ENCODE measurements around the gene GFM2.

GFM2 gene

GRCh38 chr5:74673011-74673790, 93.7 kb downstream of the GFM2 start:
- H3K4me1 ChIP-seq (ENCODE audit: control insufficient read depth, insufficient read depth, low read length, unreplicated experiment) = peaks cover 14% of the 10 kb centered on the region
- no peak overlapping the region for H3K27ac ChIP-seq (ENCODE audit: low read depth, low read length)
- no peaks in the 10 kb centered on the region for H3K36me3 ChIP-seq (ENCODE audit: insufficient read depth, low read length)
- peak overlapping the region; percentile 48 for H3K4me3 ChIP-seq (ENCODE audit: low read depth, low read length)
- no peaks in the 10 kb centered on the region for H3K79me2 ChIP-seq (ENCODE audit: control insufficient read depth, insufficient read depth, low read length, unreplicated experiment)
- H2AFZ ChIP-seq (ENCODE audit: low read length, unreplicated experiment) = peak overlapping the region; percentile 63
- no peaks in the 10 kb centered on the region for H3K27me3 ChIP-seq (ENCODE audit: insufficient read depth, low read length)

- Histone ChIP-seq H3K27ac (ENCODE audit: low read depth, low read length) (no peak overlapping the region), H3K27me3 (ENCODE audit: insufficient read depth, low read length) (no peaks in the 10 kb centered on the region), H3K4me1 (ENCODE audit: control insufficient read depth, insufficient read depth, low read length, unreplicated experiment) (peaks cover 10% of the 10 kb centered on the region), H3K79me2 (ENCODE audit: control insufficient read depth, insufficient read depth, low read length, unreplicated experiment) (no peaks in the 10 kb centered on the region), H3K36me3 (ENCODE audit: insufficient read depth, low read length) (no peaks in the 10 kb centered on the region), H2AFZ (ENCODE audit: low read length, unreplicated experiment) (no peak overlapping the region), H3K4me3 (ENCODE audit: low read depth, low read length) (no peak overlapping the region)
Observed at GRCh38 chr5:74672215-74672877, 94.6 kb downstream of the GFM2 start.

Measured in ACC112 (cell line).